OCI-LY1 (cell line): ENCODE data around the gene MPRIP.

ENCODE experiments used
- EZH2 ChIP-seq: fragments of 200-600 bp; sonication (generic), shearing (Covaris generic); IDR thresholded peaks from 2 replicates; pipeline ENCODE4 v1.8.0; 2017; ENCODE audit warnings: borderline replicate concordance, mixed run types, mild to moderate bottlenecking, antibody characterized with exemption, low read length, moderate library complexity, mixed read lengths
- TF ChIP-seq, protein P1 (sequence below): fragments of 200-600 bp; sonication (generic), shearing (Covaris generic); IDR thresholded peaks from 2 replicates; pipeline ENCODE4 v1.5.1; 2017; ENCODE audit warnings: mild to moderate bottlenecking, antibody characterized with exemption, low read length, moderate library complexity, mixed read lengths

DNA sequence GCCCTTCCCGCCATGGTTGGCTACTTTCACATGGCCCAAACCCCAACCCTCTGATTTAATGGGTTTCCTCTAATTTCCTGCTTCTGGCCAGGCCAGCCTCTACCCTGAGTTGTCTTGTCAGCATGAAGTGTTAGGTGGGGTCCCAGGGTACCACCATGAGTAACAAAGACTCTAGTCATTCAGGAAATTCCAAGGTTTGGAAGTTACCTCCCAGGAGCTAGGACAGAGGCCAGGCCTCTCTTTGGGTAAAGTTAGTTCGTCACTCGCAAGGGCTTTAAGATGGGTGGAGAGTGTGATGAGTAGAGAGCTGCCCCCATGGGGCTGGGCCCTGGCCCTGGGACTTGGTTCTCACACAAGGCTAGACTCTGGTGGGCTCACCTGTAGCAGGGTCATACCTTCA lies 109.3 kb downstream of the MPRIP start:
- TF ChIP-seq EZH2 = no peak
- TF ChIP-seq, protein P1, sequence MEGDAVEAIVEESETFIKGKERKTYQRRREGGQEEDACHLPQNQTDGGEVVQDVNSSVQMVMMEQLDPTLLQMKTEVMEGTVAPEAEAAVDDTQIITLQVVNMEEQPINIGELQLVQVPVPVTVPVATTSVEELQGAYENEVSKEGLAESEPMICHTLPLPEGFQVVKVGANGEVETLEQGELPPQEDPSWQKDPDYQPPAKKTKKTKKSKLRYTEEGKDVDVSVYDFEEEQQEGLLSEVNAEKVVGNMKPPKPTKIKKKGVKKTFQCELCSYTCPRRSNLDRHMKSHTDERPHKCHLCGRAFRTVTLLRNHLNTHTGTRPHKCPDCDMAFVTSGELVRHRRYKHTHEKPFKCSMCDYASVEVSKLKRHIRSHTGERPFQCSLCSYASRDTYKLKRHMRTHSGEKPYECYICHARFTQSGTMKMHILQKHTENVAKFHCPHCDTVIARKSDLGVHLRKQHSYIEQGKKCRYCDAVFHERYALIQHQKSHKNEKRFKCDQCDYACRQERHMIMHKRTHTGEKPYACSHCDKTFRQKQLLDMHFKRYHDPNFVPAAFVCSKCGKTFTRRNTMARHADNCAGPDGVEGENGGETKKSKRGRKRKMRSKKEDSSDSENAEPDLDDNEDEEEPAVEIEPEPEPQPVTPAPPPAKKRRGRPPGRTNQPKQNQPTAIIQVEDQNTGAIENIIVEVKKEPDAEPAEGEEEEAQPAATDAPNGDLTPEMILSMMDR = no peak
